ENCODE data around the gene KLKB1.

DNA sequence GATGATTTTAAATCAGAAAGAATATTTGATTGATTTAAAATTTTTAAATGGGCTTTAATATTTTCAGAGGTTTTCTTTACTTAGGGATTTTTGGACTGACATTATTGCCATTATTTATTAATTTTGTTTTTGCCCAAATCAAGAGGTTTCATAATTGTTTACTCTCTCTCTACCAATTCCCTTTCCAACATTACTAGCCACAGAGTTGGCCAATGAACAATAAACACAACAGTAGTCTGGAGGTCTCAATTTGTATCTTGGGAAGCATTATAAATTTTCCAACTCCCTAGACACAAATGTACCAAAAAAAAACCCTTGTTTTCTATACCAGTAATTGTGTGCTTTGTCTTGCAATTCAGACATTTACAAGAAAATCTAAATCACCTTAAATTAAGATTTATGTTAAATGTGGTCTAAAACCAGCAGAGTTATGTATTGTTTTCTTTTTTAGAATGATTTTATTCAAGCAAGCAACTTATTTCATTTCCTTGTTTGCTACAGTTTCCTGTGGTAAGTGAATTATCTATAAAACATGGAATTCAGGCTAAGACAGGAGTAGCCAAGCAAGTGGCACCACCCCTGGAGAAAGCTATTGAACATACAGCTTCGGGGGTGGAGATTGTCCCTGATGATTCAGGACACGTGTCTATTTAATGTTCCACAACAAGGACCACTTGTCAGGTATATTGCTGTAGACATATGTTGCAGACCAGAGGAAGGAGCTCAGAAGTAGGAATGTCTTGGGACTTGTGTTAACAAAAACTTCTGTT lies 622 bp downstream of the KLKB1 start:
- TF ChIP-seq POLR2A (IDR thresholded peaks at IDR 0.05; ENCODE audit: low read depth, low read length), result no peak
- TF ChIP-seq, protein P1, sequence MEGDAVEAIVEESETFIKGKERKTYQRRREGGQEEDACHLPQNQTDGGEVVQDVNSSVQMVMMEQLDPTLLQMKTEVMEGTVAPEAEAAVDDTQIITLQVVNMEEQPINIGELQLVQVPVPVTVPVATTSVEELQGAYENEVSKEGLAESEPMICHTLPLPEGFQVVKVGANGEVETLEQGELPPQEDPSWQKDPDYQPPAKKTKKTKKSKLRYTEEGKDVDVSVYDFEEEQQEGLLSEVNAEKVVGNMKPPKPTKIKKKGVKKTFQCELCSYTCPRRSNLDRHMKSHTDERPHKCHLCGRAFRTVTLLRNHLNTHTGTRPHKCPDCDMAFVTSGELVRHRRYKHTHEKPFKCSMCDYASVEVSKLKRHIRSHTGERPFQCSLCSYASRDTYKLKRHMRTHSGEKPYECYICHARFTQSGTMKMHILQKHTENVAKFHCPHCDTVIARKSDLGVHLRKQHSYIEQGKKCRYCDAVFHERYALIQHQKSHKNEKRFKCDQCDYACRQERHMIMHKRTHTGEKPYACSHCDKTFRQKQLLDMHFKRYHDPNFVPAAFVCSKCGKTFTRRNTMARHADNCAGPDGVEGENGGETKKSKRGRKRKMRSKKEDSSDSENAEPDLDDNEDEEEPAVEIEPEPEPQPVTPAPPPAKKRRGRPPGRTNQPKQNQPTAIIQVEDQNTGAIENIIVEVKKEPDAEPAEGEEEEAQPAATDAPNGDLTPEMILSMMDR (IDR thresholded peaks at IDR 0.05; ENCODE audit: extremely low read depth in 1 of 2, insufficient read depth in 1 of 2, low read depth in 1 of 2, low read length in 2 of 2), result no peak
- TF ChIP-seq POLR2AphosphoS5 (IDR thresholded peaks at IDR 0.05; ENCODE audit: insufficient read depth, low read depth, low read length), result no peak
- TF ChIP-seq FOS (IDR thresholded peaks at IDR 0.05; ENCODE audit: borderline replicate concordance, insufficient read depth, low read length), result no peak
- no peak for TF ChIP-seq EZH2 (IDR thresholded peaks at IDR 0.05; ENCODE audit: borderline replicate concordance, low read depth, low read length, severe bottlenecking)
- TF ChIP-seq, protein P2, sequence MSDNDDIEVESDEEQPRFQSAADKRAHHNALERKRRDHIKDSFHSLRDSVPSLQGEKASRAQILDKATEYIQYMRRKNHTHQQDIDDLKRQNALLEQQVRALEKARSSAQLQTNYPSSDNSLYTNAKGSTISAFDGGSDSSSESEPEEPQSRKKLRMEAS (IDR thresholded peaks at IDR 0.05; ENCODE audit: insufficient read depth, insufficient read length), result no peak

All from endothelial cell of umbilical vein (primary cell).